Endothelial cell of umbilical vein (primary cell): ENCODE results near the gene ADAM33. TPM values are rescaled to one million over a fixed set of nuclear protein-coding genes. Genes with fewer than 3 reads are reported as not detected.

Source experiments
- BruUV-seq: library from RNA; stranded (reverse); fragments of 400-500 nt; replicated peaks from 2 replicates; lab custom pipeline; 2021; lab: Mats Ljungman, UMichigan
- CTCF ChIA-PET: fragments of 300-600, 350-600 bp; sonication (Branson Sonifier 250); formaldehyde crosslinking; loops from one replicate; lab custom pipeline; 2021; ENCODE audit warnings: antibody characterized with exemption, inconsistent platforms; lab: Charles Lee
- POLR2A ChIA-PET: fragments of 300-600, 350-600 bp; sonication (Branson Sonifier 250); formaldehyde crosslinking; loops from one replicate; lab custom pipeline; 2021; ENCODE audit warnings: antibody characterized with exemption, inconsistent platforms; lab: Charles Lee
- DNase-seq: peaks from one replicate; pipeline ENCODE4 v3.0.0-alpha.2; 2011; ENCODE audit warnings: low read depth, low spot score
- FAIRE-seq: peaks from 2 replicates; lab custom pipeline; 2011; peaks lifted over from hg19 to GRCh38; lab: Jason Lieb, UNC
- H2AFZ ChIP-seq: 2 replicates; pipeline ENCODE4 v1.6.0; 2012; ENCODE audit warnings: low read depth, low read length, control low read depth, inconsistent platforms
- H3K27ac ChIP-seq: 2 replicates; pipeline ENCODE4 v1.5.1; 2011; ENCODE audit warnings: low read depth, mild to moderate bottlenecking, control low read depth, low read length, moderate library complexity; ENCODE audit not compliant: insufficient read depth
- H3K27me3 ChIP-seq, 2 experiments: 2 replicates each; pipeline versions ENCODE4 v1.6.0 to v1.6.1; 2011; ENCODE audit warnings: low read length in 2 of 2, mixed read lengths in 1 of 2; ENCODE audit not compliant: control insufficient read depth in 2 of 2, insufficient read depth in 2 of 2
- H3K36me3 ChIP-seq, 2 experiments: 2 replicates in 1 of 2; 3 replicates in 1 of 2; pipeline ENCODE4 v1.5.1; 2011; ENCODE audit warnings: low read length in 2 of 2, mild to moderate bottlenecking in 1 of 2, moderate library complexity in 1 of 2; ENCODE audit not compliant: control insufficient read depth in 2 of 2, insufficient read depth in 2 of 2; ENCODE audit errors: extremely low read depth in 1 of 2
- H3K4me1 ChIP-seq: 3 replicates; pipeline ENCODE4 v1.5.1; 2011; ENCODE audit warnings: mild to moderate bottlenecking, low read length; ENCODE audit not compliant: control insufficient read depth, insufficient read depth; ENCODE audit errors: extremely low read depth
- H3K4me2 ChIP-seq: 2 replicates; pipeline ENCODE4 v1.6.1; 2011; ENCODE audit warnings: low read length, control low read depth, mixed read lengths; ENCODE audit not compliant: insufficient read depth
- H3K4me3 ChIP-seq, 3 experiments: fragments of 200-600 bp in 1 of 3; sonication (generic), shearing (Covaris generic) in 1 of 3; replicated peaks in 1 of 3; 2 replicates each; pipeline ENCODE4 v1.5.1; 2011 to 2016; ENCODE audit warnings: control low read depth in 3 of 3, low read length in 3 of 3, mild to moderate bottlenecking in 2 of 3, inconsistent platforms in 1 of 3, low read depth in 1 of 3, moderate library complexity in 1 of 3; ENCODE audit not compliant: insufficient read depth in 1 of 3
- H3K79me2 ChIP-seq: 2 replicates; pipeline ENCODE4 v1.6.0; 2012; ENCODE audit warnings: low read length, inconsistent platforms; ENCODE audit not compliant: control insufficient read depth, insufficient read depth
- H3K9ac ChIP-seq: replicated peaks from 2 replicates; pipeline ENCODE3; 2011; ENCODE audit warnings: low read length, control low read depth; ENCODE audit not compliant: insufficient read depth; ENCODE audit errors: extremely low read depth
- H3K9me1 ChIP-seq: replicated peaks from 3 replicates; pipeline ENCODE4 v1.6.0; 2011; ENCODE audit warnings: mild to moderate bottlenecking, low read length; ENCODE audit not compliant: control insufficient read depth, insufficient read depth; ENCODE audit errors: extremely low read depth
- H3K9me3 ChIP-seq: replicated peaks from 2 replicates; pipeline ENCODE4 v1.5.1; 2012; ENCODE audit warnings: low read length, inconsistent platforms; ENCODE audit not compliant: control insufficient read depth, insufficient read depth
- H4K20me1 ChIP-seq: replicated peaks from 2 replicates; pipeline ENCODE3; 2011; ENCODE audit warnings: mild to moderate bottlenecking, low read length; ENCODE audit not compliant: control insufficient read depth, insufficient read depth; ENCODE audit errors: extremely low read depth
- CTCF ChIP-seq, 2 donors: IDR thresholded peaks; 1 replicate in 1 of 2; 2 replicates in 1 of 2; pipeline ENCODE4 v1.5.1; 2011; ENCODE audit warnings: low read length in 2 of 2, mild to moderate bottlenecking in 2 of 2, moderate library complexity in 2 of 2, control low read depth in 1 of 2, inconsistent platforms in 1 of 2, low read depth in 1 of 2; ENCODE audit not compliant: insufficient read depth in 1 of 2; ENCODE audit errors: extremely low read depth in 1 of 2
- EZH2 ChIP-seq: IDR thresholded peaks from 2 replicates; pipeline ENCODE4 v1.6.1; 2012; ENCODE audit warnings: borderline replicate concordance, low read depth, mild to moderate bottlenecking, moderate library complexity, low read length, inconsistent platforms; ENCODE audit not compliant: severe bottlenecking
- FOS ChIP-seq: IDR thresholded peaks from 2 replicates; pipeline ENCODE4 v1.6.1; 2011; ENCODE audit warnings: mild to moderate bottlenecking, low read length, moderate library complexity, borderline replicate concordance; ENCODE audit not compliant: insufficient read depth
- GATA2 ChIP-seq: IDR thresholded peaks from 2 replicates; pipeline ENCODE4 v1.7.0; 2011; ENCODE audit warnings: low read depth, mild to moderate bottlenecking, moderate library complexity, mixed read lengths, low read length; ENCODE audit not compliant: insufficient read length, insufficient read depth
- JUN ChIP-seq: IDR thresholded peaks from 2 replicates; pipeline ENCODE4 v1.6.1; 2011; ENCODE audit warnings: borderline replicate concordance, low read depth; ENCODE audit not compliant: insufficient read length, insufficient read depth
- MAX ChIP-seq: IDR thresholded peaks from 2 replicates; pipeline ENCODE4 v1.6.1; 2011; ENCODE audit not compliant: insufficient read depth, insufficient read length
- MYC ChIP-seq: IDR thresholded peaks from one replicate; pipeline ENCODE4 v1.6.1; 2011; ENCODE audit warnings: mild to moderate bottlenecking, low read depth, low read length
- POLR2A ChIP-seq: IDR thresholded peaks from 2 replicates; pipeline ENCODE4 v1.6.1; 2012; ENCODE audit warnings: low read depth, mild to moderate bottlenecking, control low read depth, low read length
- POLR2AphosphoS5 ChIP-seq: IDR thresholded peaks from 2 replicates; pipeline ENCODE4 v1.6.1; 2012; ENCODE audit warnings: low read depth, mild to moderate bottlenecking, control low read depth, low read length, moderate library complexity; ENCODE audit not compliant: insufficient read depth
- dilution Hi-C: fragments of 300-500 bp; cut with MboI; formaldehyde crosslinking; loops from one replicate; pipeline ENCODE4 v1.15.0; 2019; ENCODE audit warnings: low sequenced_read_pairs; ENCODE audit not compliant: extremely low pct_ligation_motif_present
- intact Hi-C: fragments of 100-400 bp; cut with micrococcal nuclease; formaldehyde crosslinking; loops from one replicate; pipeline ENCODE4 v1.10.0; 2022
- polyA plus RNA-seq, 4 experiments: library from polyadenylated mRNA; depleted of rRNA in 3 of 4; stranded (reverse) in 3 of 4; unstranded in 1 of 4; fragments of >200 nt; gene quantifications; 2 replicates each; pipeline versions ENCODE4 v1.2.1 to v1.2.3, GENCODE V29; 2011 to 2012; ENCODE audit warnings: missing spikeins in 1 of 4
- total RNA-seq: library from RNA; stranded (reverse); gene quantifications from 2 replicates; pipeline ENCODE4 v1.2.3, GENCODE V29; 2021

ADAM33 gene
- total and polyA plus RNA-seq, 2 donors (not counting 3 experiments of a cell fraction or from before 2014, with no cell fraction given), result 0.06 to 0.18 TPM

DNA sequence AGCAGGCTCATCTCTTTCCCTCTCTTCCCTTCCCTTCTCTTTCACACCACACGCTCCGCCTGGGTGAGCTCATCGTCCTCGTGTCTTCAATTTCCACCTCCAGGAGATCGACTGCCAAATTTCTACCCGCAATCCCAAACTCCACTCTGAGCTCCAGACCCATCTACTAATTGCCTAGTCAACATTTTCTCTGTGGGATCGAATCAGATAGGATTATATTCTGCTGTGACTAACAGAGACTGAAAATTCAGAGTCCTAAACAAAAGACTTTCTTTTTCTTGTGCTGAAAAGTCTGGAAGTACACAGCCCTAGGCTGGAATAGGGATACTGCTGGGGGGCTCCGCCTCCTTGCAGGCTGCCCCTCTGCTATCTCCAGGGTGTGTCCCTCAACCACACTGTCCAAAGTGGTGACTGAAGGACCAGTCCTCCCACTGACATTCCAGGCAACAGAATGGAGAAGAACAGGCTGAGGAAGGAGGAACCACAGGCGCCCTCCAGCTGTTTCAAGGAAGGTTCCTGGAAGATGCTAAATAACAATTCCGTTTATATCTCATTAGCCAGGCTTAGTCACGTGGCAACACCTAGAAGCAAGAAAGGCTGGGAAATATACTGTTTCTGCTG is 45.7 kb upstream of the ADAM33 start:
- no peak overlapping the region for H3K9ac ChIP-seq
- BruUV-seq, result no TSS peak
- POLR2A ChIA-PET, result no interaction called here
- H3K4me2 ChIP-seq, result no peak overlapping the region
- TF ChIP-seq JUN, result no peak
- no peak for TF ChIP-seq GATA2
- TF ChIP-seq POLR2A, result no peak
- TF ChIP-seq MAX, result no peak
- TF ChIP-seq FOS, result no peak
- no peak for TF ChIP-seq EZH2
- TF ChIP-seq POLR2AphosphoS5, result no peak
- TF ChIP-seq MYC, result no peak
- TF ChIP-seq CTCF (IDR thresholded peaks at IDR 0.05; ENCODE audit: extremely low read depth in 1 of 2, insufficient read depth in 1 of 2, low read depth in 1 of 2, low read length in 2 of 2), result no peak
- dilution Hi-C loops, result no loop called here
- no peaks in the 10 kb centered on the region for H3K36me3 ChIP-seq
- no peaks in the 10 kb centered on the region for H3K9me1 ChIP-seq
- FAIRE-seq (no peak), DNase-seq (no peak)
- H2AFZ ChIP-seq, result no peak overlapping the region
- H3K4me3 ChIP-seq, result no peak overlapping the region
- H3K9me3 ChIP-seq, result no peaks in the 10 kb centered on the region
- CTCF ChIA-PET, result interaction anchor here (0.8 to 7.2 kb wide), 7 partner anchors 10 to 127 kb away, joined by 3 to 40 read pairs (median 4); partner anchors contain the start of gene ADISSP
- H3K27ac ChIP-seq, result no peak overlapping the region
- H3K79me2 ChIP-seq, result no peaks in the 10 kb centered on the region
- peaks cover 7 to 10% of the 10 kb centered on the region in 2 experiments for H3K27me3 ChIP-seq
- H4K20me1 ChIP-seq, result no peaks in the 10 kb centered on the region
- intact Hi-C loops, result no loop called here
- no peaks in the 10 kb centered on the region for H3K4me1 ChIP-seq
